Karpas-422 (cell line): ENCODE results near the gene TRAF7. TPM values are rescaled to one million over a fixed set of nuclear protein-coding genes. Genes with fewer than 3 reads are reported as not detected.
"Not testable (repeated sequence)": the region's sequence is repeated elsewhere in the genome, so short reads cannot be mapped to it uniquely, and the experiment has no call there.

Experiments used
- DNase-seq: peaks from one replicate; pipeline ENCODE4 v3.0.0-alpha.2; 2015
- H2AFZ ChIP-seq: fragments of 200-600 bp; sonication (generic); 2 replicates; pipeline ENCODE4 v1.6.1; 2014; ENCODE audit warnings: antibody characterized with exemption, low read length, mixed read lengths
- H3K27ac ChIP-seq: fragments of 200-600 bp; sonication (generic); 2 replicates; pipeline ENCODE4 v1.5.1; 2014; ENCODE audit warnings: mild to moderate bottlenecking, low read length, moderate library complexity
- H3K27me3 ChIP-seq: fragments of 200-600 bp; sonication (generic); 2 replicates; pipeline ENCODE4 v1.6.1; 2014; ENCODE audit warnings: low read length, mixed read lengths
- H3K36me3 ChIP-seq: fragments of 200-600 bp; sonication (generic); 2 replicates; pipeline ENCODE4 v1.6.1; 2014; ENCODE audit warnings: low read length, mixed read lengths; ENCODE audit not compliant: insufficient read depth
- H3K4me1 ChIP-seq: fragments of 200-600 bp; sonication (generic); 2 replicates; pipeline ENCODE4 v1.6.1; 2014; ENCODE audit warnings: mild to moderate bottlenecking, low read length, mixed read lengths
- H3K4me2 ChIP-seq: fragments of 200-600 bp; sonication (generic); 2 replicates; pipeline ENCODE4 v1.6.1; 2014; ENCODE audit warnings: low read length, low read depth, mild to moderate bottlenecking; ENCODE audit not compliant: poor library complexity, severe bottlenecking
- H3K4me3 ChIP-seq: fragments of 200-600 bp; sonication (generic); 2 replicates; pipeline ENCODE4 v1.5.1; 2014; ENCODE audit warnings: mild to moderate bottlenecking, antibody characterized with exemption, low read length, mixed read lengths
- H3K79me2 ChIP-seq: fragments of 200-600 bp; sonication (generic); 2 replicates; pipeline ENCODE4 v1.6.1; 2014; ENCODE audit warnings: mild to moderate bottlenecking, low read length, mixed read lengths
- H3K9ac ChIP-seq: fragments of 200-600 bp; sonication (generic); 2 replicates; pipeline ENCODE4 v1.6.0; 2014; ENCODE audit warnings: low read length
- H3K9me2 ChIP-seq: fragments of 200-600 bp; sonication (generic), shearing (Covaris generic); replicated peaks from 2 replicates; pipeline ENCODE4 v1.6.0; 2014; ENCODE audit warnings: mild to moderate bottlenecking, low read length, moderate library complexity; ENCODE audit not compliant: insufficient read depth
- H3K9me3 ChIP-seq: fragments of 300-700, 200-600 bp; sonication (generic); 2 replicates; pipeline ENCODE4 v1.6.1; 2014; ENCODE audit warnings: low read length, mixed read lengths
- H4K20me1 ChIP-seq: fragments of 200-600 bp; sonication (generic); 2 replicates; pipeline ENCODE4 v1.6.1; 2014; ENCODE audit warnings: mild to moderate bottlenecking, antibody characterized with exemption, low read length, low read depth; ENCODE audit not compliant: insufficient read depth
- total RNA-seq: library from RNA; depleted of rRNA; stranded (reverse); fragments of >200 nt; shearing (Covaris generic); gene quantifications from 2 replicates; pipeline ENCODE4 v1.2.3, GENCODE V29; 2014; ENCODE audit warnings: low replicate concordance

TRAF7 gene
- total RNA-seq, 1 experiment from 2014 or later = 68.3 TPM

DNA sequence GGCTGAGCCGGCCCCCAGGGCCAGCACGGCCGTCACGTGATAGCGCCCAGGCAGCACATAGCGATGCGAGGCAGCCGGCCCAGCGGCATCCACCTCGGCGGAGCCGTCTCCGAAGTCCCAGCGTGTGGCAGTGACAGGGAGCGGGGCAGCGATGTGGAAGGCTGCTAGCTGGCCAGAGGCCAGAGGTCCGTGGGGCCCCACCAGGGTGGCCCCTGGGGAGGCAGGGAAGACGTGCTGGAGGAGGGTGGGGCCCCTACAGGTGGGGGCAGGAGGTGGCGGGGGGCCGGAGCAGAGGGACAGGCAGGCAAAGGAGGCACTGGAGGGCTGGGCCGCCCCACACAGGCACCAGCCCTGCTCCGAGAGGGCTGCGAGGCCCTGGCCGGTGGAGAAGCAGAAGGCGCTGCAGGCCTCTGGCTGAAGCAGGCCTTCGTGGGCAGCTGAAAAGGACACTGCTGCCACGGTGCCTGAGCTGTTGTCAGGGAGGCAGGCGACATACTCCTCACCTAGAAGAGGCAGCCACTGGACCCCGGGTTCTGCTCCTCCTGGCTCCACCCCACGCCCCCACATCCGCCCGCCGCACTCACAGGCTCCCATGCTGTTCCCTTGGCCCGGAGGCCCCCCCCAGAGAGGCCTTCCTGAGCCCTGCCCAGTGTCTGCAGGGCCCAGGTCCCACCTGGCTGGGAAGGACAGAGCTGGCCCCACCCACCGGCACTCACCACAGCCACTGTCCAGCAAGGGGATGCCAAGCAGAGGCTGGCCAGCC is 37.4 kb upstream of the TRAF7 start:
- not testable (repeated sequence) for DNase-seq, H3K79me2 ChIP-seq, H3K27me3 ChIP-seq, H4K20me1 ChIP-seq, H3K27ac ChIP-seq, H3K36me3 ChIP-seq, H3K9me2 ChIP-seq, H3K4me3 ChIP-seq, H3K9ac ChIP-seq, H3K9me3 ChIP-seq, H3K4me2 ChIP-seq, H3K4me1 ChIP-seq, H2AFZ ChIP-seq

DNA sequence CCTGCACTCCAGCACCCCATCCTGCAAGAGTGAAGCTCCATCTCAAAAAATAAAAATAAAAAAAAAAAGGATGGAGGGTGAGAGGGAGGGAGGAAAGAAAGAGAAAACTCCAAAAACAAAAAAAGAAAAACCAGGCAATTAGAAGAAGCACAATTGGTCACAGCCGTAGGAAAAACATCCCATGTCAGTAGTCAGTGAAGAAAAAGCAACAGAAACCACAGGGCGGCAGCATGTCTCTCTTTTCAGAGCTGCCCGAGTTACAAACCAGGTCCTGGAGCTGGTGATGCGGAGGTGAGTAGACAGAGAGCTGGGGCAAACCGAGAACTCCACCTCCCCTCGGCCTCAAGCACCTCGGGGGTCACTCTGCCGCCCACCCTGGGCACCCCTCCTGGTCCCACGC is 34.3 kb upstream of the TRAF7 start:
- peaks cover 11% of the 10 kb centered on the region for H3K79me2 ChIP-seq
- not testable (repeated sequence) for H3K9me2 ChIP-seq, H3K27ac ChIP-seq, H3K36me3 ChIP-seq, H4K20me1 ChIP-seq, H3K4me2 ChIP-seq, H3K4me3 ChIP-seq, H3K4me1 ChIP-seq, H3K27me3 ChIP-seq, H3K9me3 ChIP-seq, H2AFZ ChIP-seq, H3K9ac ChIP-seq
- DNase-seq = peak; percentile 78

DNA sequence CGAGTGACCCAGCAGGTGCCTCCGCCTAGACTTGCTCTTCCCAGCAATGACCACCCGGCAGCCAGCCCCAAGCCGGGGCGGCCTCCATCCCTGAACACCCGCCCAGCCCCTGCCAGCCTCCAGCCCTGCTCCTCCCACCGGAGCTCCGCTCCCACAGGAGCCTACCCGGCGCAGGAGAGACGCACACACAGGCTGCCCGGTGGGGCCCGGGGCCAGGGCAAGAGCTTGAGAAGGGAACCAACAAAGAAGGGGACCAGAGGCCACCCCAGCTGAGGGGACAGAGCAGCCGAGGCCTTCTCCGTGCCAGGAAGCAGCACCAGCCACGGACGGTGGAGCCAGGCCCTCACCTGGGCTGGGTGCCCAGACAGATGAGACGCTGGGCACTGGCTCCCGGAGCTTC is 33.7 kb upstream of the TRAF7 start:
- Histone ChIP-seq H3K27ac (no peak overlapping the region), H3K27me3 (no peaks in the 10 kb centered on the region), H3K79me2 (peaks cover 15% of the 10 kb centered on the region), H4K20me1 (peaks cover under 1% of the 10 kb centered on the region; the same call in 1 of the 2 replicates), H3K9ac (no peak overlapping the region), H3K9me3 (no peaks in the 10 kb centered on the region), H3K4me2 (no peak overlapping the region), H3K4me1 (no peaks in the 10 kb centered on the region), H3K4me3 (no peak overlapping the region), H2AFZ (no peak overlapping the region), H3K36me3 (no peaks in the 10 kb centered on the region), H3K9me2 (no peaks in the 10 kb centered on the region)
- DNase-seq = no peak

DNA sequence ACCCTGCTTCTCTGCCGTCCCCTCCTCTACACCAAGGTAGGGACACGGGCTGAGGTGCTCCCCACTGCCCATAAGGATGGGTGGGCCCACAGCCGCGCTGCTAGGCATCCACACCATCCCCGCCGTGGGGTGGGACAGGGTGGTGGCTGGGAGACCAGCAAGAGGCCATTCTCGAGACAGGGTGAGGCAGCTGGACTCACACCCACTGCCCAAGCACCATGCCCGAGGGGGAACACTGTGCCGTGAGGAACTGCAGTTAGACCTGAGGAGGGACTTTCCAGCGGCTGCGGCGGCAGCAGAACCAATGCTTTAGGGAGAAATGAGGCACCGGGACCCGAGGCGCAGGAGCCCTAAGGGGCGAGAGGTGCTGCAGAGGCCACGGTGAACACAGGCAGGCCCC is 33.2 kb upstream of the TRAF7 start:
- no peaks in the 10 kb centered on the region for H3K4me1 ChIP-seq
- H3K27me3 ChIP-seq = no peaks in the 10 kb centered on the region
- no peak for DNase-seq
- H4K20me1 ChIP-seq = peaks cover 6% of the 10 kb centered on the region; the same call in 1 of the 2 replicates
- no peaks in the 10 kb centered on the region for H3K9me2 ChIP-seq
- H3K27ac ChIP-seq = no peak overlapping the region
- no peaks in the 10 kb centered on the region for H3K36me3 ChIP-seq
- H3K9me3 ChIP-seq = no peaks in the 10 kb centered on the region
- no peak overlapping the region for H2AFZ ChIP-seq
- peaks cover 20% of the 10 kb centered on the region for H3K79me2 ChIP-seq
- H3K4me2 ChIP-seq = no peak overlapping the region
- no peak overlapping the region for H3K9ac ChIP-seq
- no peak overlapping the region for H3K4me3 ChIP-seq

DNA sequence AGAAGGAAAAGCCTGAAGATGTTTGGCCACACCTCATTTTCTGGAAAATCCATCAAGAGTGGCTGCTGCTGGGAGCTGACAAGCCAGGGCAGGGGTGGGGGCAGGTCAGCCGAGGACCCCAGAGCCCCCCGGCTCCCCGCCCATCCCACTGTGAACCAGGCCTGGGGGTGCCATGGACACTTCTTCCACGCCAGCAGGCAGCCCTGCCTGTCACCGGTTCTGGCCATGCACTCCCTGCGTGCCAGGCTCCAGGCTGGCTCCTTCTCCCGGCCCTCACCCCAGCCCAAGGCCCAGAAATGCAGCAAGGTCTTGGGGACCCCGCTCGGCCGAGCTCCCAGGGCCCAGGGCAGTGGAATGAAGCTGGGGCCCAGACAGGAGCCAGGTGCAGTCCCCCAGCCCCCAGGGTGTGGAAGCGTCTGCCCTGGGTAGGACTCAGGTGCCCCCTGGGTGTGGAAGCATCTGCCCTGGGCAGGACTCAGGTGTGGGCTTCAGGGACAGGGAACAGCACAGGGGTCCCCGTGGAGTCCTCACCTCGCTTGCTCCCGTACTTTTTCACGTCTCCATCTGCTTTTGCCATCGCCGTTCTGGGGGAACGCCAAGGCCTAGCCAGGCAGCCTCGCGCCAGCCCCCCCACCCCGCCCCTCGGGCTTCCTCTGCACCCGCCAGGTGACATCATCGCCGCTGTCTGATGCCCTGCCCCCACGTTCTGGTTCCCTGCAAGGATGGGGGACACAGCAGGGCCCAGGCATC is 32.5 kb upstream of the TRAF7 start:
- H3K27ac ChIP-seq = not testable (repeated sequence)

DNA sequence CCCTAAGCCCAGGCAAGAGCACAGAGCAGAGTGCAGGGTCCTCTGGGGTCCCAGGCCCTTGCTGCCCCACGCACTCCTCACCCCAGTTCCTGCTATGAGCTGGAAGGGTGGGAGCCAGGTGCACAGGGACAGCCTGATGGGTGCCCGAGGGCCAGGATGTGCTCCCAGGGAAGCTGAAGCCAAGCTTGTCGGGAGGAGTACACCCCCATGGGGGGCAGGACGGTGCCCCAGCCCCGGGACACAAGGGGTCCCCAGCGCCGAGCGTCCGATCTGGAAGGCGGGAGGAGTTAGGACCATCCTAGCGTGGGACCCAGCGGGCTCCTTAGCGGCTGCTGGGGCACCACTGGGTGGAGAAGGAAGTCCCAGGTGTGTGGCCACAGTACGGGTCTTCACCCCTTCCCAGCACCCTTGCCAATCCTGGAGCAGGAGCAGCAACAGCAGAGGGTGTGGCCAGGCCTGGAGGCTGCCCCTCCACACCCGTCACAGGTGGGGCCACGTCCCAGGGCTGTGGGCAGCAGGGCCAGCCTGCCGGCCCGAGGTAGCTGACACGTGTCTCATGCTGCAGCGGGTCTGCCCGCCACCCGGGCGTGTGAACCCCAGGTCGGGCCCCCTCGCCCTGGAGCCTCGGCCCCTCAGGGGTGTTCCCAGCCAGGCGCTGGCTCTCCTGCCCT is 31.7 kb upstream of the TRAF7 start:
- not testable (repeated sequence) for DNase-seq, H3K27ac ChIP-seq, H3K9ac ChIP-seq, H4K20me1 ChIP-seq, H3K9me3 ChIP-seq, H3K9me2 ChIP-seq, H2AFZ ChIP-seq, H3K27me3 ChIP-seq, H3K4me1 ChIP-seq, H3K4me2 ChIP-seq, H3K4me3 ChIP-seq, H3K36me3 ChIP-seq
- H3K79me2 ChIP-seq = peaks cover 23% of the 10 kb centered on the region

More for the DNA sequence above, 32.5 kb upstream of the TRAF7 start:
- H3K36me3 ChIP-seq, H3K9ac ChIP-seq, DNase-seq, H3K4me3 ChIP-seq, H2AFZ ChIP-seq, H3K4me2 ChIP-seq, H3K27me3 ChIP-seq, H3K9me2 ChIP-seq, H3K4me1 ChIP-seq, H3K9me3 ChIP-seq, H4K20me1 ChIP-seq: not testable (repeated sequence)
- peaks cover 23% of the 10 kb centered on the region for H3K79me2 ChIP-seq

DNA sequence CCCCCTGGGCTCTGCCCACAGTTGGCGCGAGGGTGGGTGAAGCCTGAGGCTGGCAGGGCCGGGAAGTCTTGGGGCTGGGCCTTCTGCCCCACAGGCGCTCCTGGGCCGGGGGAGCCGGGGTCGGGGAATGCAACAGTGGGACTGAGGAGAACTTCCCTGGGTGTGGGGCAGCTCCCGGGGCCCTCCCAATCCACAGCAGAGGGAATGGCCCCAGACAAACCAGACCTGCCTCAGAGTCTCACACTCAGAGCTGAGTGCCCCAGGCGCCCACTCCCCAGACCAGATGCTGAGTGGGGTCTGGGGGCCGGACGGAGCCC is 31.2 kb upstream of the TRAF7 start:
- not testable (repeated sequence) for H2AFZ ChIP-seq, H3K27me3 ChIP-seq, H3K9ac ChIP-seq, H3K4me2 ChIP-seq, H3K9me2 ChIP-seq, H3K27ac ChIP-seq, H3K9me3 ChIP-seq, H4K20me1 ChIP-seq, H3K4me3 ChIP-seq, H3K36me3 ChIP-seq, DNase-seq
- peaks cover 11% of the 10 kb centered on the region for H3K4me1 ChIP-seq
- peaks cover 23% of the 10 kb centered on the region for H3K79me2 ChIP-seq

DNA sequence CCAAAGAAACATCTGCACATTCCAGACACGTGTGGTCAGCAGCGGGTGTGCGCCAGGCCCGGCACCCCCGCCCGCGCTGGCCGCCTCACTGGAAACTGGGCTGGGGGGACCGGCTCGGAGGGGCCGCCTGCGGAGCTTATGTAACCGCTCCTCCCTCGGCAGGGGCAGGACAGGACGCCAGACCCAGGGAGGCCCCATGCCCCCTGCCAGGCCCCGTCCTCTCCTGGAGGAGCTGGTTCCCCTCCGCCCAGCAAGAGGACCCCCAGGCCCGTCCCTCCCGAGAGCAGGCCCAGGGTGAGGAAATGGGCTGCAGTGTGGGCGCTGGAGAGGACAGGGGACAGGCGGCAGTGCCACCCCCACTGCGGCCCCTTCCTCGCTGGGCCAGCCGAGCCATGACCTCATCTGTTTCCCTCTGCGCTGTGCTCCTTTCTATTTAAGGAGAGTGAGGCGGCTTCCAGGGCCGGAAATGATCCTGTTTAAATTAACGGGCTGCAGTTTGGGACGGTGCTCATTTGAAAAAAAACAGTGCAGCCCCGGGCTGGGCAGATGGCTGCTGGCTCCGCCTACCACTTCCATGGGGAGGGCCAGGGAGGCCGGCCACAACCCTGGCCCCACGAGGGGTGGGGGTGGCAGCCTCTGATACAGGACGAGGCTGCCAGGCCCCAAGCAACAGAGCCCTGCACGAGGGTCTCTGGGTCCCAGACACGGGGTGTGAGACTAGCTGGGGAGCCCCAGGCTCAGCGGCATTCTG is 30.7 kb upstream of the TRAF7 start:
- not testable (repeated sequence) for DNase-seq, H3K9ac ChIP-seq

More for the DNA sequence above, 30.7 kb upstream of the TRAF7 start:
- peaks cover 14% of the 10 kb centered on the region for H3K4me1 ChIP-seq
- not testable (repeated sequence) for H3K27me3 ChIP-seq, H3K9me2 ChIP-seq, H3K27ac ChIP-seq, H3K4me2 ChIP-seq, H3K9me3 ChIP-seq, H4K20me1 ChIP-seq, H2AFZ ChIP-seq, H3K4me3 ChIP-seq, H3K36me3 ChIP-seq
- peaks cover 23% of the 10 kb centered on the region for H3K79me2 ChIP-seq
